T-helper 22 cell (primary cell): Measurements from ENCODE around the gene TOMM5.

Source experiments
- DNase-seq: peaks from one replicate; pipeline ENCODE4 v3.0.0-alpha.2; 2020; ENCODE audit warnings: low read depth

The TOMM5 gene

GRCh38 chr9:37561682-37562081 lies 30.7 kb downstream of the TOMM5 start:
- DNase-seq, result no peak

- no peak for DNase-seq
These were observed 32.4 kb downstream of the TOMM5 start for GRCh38 chr9:37559855-37560592.

- DNase-seq, result no peak
These were observed 33.3 kb downstream of the TOMM5 start for GRCh38 chr9:37559125-37559524.

- no peak for DNase-seq
These were observed 36.6 kb downstream of the TOMM5 start for GRCh38 chr9:37555786-37556185.

GRCh38 chr9:37554318-37554717 lies 38.1 kb downstream of the TOMM5 start:
- DNase-seq, result no peak

GRCh38 chr9:37551888-37552287 lies 40.5 kb downstream of the TOMM5 start:
- no peak for DNase-seq

- DNase-seq, result no peak
These were observed 40.9 kb downstream of the TOMM5 start for GRCh38 chr9:37551468-37551867.

- DNase-seq, result no peak
These were observed 41.6 kb downstream of the TOMM5 start for GRCh38 chr9:37550781-37551180.

GRCh38 chr9:37549527-37549926 lies 42.9 kb downstream of the TOMM5 start:
- no peak for DNase-seq

- no peak for DNase-seq
These were observed 45.0 kb downstream of the TOMM5 start for GRCh38 chr9:37547328-37547878.

GRCh38 chr9:37543468-37543867 lies 48.9 kb downstream of the TOMM5 start:
- no peak for DNase-seq

GRCh38 chr9:37542895-37543294 lies 49.5 kb downstream of the TOMM5 start:
- no peak for DNase-seq

GRCh38 chr9:37542488-37542887 lies 49.9 kb downstream of the TOMM5 start:
- no peak for DNase-seq

- DNase-seq, result no peak
These were observed 50.9 kb downstream of the TOMM5 start for GRCh38 chr9:37541465-37541864.

GRCh38 chr9:37540634-37541033 lies 51.8 kb downstream of the TOMM5 start:
- no peak for DNase-seq

GRCh38 chr9:37539634-37540033 lies 52.8 kb downstream of the TOMM5 start:
- DNase-seq, result no peak
